HG02763 (cell line): Measurements from ENCODE around the gene SCYL1.

Experiments used
- ATAC-seq: cut with Tn5 transposase; IDR thresholded peaks from one replicate; pipeline ENCODE4 v1.9.1; 2021; ENCODE audit warnings: mild to moderate bottlenecking, moderate library complexity; ENCODE audit not compliant: unreplicated experiment

Gene SCYL1

DNA sequence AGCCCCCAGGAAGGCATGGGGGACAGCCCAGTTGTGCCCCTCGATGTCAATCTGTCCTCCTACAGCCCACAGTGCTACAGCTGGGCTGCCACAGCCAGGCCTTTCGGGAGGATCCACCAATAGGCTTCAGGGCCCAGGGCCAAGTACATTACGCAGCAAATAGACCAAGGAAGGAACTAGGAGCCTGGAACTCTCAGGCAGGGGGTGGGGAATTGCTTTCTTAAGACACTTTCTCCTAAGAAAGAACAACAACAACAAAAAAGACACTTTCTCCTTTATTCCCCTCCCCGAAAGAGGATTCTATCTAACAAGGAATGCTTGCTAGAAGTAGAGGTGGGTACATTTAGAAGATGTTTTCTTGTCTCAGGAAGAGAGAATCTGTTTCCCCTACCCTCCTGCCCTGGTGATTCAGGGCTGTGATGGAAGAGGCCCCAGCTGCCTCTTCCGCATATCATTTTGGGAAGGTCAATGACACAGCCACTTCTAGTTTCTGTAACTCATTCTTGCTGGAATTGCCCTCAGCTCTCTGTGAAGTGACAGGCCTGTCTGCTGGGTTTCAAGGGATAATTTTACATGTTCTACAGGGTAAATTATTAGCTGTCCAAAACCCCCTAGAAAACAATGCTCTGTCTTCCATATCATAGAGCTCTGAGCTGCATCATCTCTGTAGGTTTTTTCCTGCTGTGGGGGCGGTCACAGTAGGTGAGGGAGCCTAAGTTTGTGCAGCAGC is 32.1 kb upstream of the SCYL1 start:
- ATAC-seq: no peak

DNA sequence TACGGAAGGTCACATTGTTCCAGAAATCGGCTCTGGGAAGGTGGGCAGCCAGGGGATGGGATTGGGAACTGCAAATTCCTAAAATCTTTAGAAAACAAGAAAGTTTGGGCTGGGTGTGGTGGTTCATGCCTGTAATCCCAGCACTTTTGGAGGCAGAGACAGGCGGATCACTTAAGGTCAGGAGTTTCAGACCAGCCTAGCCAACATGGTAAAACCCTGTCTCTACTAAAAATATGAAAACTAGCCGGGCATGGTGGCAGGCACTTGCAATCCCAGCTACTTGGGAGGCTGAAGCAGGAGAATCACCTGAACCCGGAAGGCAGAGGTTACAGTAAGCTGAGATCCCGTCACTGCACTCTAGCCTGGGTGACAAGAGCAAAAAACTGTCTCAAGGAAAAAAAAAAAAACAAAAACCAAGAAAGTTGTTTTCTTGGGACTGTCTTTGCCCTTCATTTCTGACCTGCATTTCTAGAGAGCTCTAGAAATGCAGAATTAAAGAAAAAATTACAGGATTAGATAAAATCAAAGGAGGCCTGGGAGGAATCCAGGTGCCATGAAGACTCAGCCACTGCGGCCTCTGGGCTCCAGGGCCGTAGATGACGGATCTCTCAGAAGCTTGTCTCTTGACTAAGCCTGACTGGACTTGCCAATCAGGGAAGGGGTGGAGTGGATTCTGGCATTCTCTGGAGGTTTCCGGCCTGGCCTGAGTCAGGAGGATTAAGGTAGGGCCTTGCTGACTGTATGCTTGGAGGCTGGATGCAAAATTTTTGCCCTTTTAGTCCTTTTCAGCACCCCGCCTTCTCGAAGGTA is 31.3 kb upstream of the SCYL1 start:
- no peak for ATAC-seq

DNA sequence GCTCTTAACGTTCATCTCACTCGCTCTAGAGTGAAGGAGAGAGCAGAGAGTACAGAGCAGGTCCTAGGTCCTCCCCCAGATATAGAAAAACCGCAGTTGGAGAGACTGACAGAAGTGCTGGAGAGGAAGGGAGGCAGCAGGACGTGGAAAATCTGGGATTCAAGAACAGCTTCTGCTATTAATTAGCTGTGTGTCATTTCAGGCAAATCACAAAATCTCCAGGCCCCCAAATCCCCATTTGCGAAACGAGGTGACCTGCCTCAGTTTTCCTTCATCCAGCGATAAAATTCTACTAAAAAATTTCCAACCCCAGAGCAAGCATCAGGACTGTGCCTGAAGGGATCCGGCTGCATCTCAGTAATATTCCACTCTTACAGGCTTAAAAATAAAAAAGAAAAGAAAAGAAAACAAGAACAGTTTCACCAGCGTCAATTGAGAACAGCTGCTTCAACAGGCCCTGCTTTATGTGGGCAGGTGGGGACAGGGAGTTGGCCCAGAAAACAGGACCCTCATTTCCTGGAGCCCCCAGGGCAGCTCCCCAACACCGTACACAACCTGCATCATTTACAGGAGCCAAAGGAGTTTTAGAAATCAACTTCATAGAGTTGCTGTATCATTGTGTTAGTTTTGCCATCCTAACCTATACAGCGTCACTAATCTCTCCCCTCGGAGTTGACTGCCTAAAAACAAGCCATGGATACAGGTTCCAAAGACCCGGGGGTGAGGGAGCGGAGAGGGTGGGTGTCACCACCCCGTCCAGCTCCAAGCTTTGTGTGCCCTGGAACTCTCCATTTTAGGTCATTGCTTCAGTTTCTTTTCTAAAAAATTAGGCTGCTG is 28.4 kb upstream of the SCYL1 start:
- peak; percentile 1 for ATAC-seq

DNA sequence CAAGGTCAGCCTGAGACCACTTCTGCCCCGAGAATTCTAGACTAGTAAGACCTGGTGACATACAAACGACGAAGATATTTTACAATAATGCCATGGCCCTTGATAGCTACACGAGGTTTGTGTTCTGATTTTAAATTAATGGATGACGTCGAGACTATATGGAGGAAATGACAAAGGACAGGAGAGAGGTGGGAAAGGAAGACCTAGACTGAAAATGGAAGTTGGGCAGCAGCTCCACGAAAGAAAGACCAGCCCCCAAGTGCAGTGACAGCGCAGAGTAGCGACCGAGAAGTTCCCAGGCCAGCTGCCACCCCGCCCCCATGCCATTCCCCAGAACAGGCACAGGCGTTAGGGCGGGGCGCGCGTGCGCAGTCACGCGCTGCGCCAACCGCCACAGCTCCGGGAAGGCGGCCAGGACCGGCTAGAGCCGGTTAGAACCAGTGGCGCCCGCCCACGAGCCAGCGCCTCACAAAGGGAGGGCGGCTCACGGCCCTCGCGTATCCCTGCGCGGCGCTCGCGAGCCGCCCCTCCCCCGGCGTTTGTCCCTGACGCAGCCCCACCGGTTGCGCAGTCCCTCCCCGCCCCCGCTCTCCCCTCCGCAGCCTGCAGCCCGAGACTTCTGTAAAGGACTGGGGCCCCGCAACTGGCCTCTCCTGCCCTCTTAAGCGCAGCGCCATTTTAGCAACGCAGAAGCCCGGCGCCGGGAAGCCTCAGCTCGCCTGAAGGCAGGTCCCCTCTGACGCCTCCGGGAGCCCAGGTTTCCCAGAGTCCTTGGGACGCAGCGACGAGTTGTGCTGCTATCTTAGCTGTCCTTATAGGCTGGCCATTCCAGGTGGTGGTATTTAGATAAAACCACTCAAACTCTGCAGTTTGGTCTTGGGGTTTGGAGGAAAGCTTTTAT is 27.5 kb upstream of the SCYL1 start:
- ATAC-seq: peak; percentile 64

DNA sequence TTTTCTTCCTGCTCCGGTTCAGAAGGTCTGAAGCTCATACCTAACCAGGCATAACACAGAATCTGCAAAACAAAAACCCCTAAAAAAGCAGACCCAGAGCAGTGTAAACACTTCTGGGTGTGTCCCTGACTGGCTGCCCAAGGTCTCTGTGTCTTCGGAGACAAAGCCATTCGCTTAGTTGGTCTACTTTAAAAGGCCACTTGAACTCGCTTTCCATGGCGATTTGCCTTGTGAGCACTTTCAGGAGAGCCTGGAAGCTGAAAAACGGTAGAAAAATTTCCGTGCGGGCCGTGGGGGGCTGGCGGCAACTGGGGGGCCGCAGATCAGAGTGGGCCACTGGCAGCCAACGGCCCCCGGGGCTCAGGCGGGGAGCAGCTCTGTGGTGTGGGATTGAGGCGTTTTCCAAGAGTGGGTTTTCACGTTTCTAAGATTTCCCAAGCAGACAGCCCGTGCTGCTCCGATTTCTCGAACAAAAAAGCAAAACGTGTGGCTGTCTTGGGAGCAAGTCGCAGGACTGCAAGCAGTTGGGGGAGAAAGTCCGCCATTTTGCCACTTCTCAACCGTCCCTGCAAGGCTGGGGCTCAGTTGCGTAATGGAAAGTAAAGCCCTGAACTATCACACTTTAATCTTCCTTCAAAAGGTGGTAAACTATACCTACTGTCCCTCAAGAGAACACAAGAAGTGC is 26.7 kb upstream of the SCYL1 start:
- ATAC-seq: no peak

DNA sequence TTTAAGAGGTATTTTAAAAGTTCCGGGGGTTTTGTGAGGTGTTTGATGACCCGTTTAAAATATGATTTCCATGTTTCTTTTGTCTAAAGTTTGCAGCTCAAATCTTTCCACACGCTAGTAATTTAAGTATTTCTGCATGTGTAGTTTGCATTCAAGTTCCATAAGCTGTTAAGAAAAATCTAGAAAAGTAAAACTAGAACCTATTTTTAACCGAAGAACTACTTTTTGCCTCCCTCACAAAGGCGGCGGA is 26.2 kb upstream of the SCYL1 start:
- no peak for ATAC-seq

DNA sequence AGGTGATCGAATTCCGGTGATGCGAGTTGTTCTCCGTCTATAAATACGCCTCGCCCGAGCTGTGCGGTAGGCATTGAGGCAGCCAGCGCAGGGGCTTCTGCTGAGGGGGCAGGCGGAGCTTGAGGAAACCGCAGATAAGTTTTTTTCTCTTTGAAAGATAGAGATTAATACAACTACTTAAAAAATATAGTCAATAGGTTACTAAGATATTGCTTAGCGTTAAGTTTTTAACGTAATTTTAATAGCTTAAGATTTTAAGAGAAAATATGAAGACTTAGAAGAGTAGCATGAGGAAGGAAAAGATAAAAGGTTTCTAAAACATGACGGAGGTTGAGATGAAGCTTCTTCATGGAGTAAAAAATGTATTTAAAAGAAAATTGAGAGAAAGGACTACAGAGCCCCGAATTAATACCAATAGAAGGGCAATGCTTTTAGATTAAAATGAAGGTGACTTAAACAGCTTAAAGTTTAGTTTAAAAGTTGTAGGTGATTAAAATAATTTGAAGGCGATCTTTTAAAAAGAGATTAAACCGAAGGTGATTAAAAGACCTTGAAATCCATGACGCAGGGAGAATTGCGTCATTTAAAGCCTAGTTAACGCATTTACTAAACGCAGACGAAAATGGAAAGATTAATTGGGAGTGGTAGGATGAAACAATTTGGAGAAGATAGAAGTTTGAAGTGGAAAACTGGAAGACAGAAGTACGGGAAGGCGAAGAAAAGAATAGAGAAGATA is 25.7 kb upstream of the SCYL1 start, which contains the start of gene MALAT1:
MALAT1 (plus strand) TSS at position 69 of the 736 bp plus-strand sequence.
- ATAC-seq: peak; percentile 28

DNA sequence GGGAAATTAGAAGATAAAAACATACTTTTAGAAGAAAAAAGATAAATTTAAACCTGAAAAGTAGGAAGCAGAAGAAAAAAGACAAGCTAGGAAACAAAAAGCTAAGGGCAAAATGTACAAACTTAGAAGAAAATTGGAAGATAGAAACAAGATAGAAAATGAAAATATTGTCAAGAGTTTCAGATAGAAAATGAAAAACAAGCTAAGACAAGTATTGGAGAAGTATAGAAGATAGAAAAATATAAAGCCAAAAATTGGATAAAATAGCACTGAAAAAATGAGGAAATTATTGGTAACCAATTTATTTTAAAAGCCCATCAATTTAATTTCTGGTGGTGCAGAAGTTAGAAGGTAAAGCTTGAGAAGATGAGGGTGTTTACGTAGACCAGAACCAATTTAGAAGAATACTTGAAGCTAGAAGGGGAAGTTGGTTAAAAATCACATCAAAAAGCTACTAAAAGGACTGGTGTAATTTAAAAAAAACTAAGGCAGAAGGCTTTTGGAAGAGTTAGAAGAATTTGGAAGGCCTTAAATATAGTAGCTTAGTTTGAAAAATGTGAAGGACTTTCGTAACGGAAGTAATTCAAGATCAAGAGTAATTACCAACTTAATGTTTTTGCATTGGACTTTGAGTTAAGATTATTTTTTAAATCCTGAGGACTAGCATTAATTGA is 25.0 kb upstream of the SCYL1 start:
- ATAC-seq: no peak

DNA sequence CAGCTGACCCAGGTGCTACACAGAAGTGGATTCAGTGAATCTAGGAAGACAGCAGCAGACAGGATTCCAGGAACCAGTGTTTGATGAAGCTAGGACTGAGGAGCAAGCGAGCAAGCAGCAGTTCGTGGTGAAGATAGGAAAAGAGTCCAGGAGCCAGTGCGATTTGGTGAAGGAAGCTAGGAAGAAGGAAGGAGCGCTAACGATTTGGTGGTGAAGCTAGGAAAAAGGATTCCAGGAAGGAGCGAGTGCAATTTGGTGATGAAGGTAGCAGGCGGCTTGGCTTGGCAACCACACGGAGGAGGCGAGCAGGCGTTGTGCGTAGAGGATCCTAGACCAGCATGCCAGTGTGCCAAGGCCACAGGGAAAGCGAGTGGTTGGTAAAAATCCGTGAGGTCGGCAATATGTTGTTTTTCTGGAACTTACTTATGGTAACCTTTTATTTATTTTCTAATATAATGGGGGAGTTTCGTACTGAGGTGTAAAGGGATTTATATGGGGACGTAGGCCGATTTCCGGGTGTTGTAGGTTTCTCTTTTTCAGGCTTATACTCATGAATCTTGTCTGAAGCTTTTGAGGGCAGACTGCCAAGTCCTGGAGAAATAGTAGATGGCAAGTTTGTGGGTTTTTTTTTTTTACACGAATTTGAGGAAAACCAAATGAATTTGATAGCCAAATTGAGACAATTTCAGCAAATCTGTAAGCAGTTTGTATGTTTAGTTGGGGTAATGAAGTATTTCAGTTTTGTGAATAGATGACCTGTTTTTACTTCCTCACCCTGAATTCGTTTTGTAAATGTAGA is 24.3 kb upstream of the SCYL1 start:
- ATAC-seq: no peak

DNA sequence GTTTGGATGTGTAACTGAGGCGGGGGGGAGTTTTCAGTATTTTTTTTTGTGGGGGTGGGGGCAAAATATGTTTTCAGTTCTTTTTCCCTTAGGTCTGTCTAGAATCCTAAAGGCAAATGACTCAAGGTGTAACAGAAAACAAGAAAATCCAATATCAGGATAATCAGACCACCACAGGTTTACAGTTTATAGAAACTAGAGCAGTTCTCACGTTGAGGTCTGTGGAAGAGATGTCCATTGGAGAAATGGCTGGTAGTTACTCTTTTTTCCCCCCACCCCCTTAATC is 23.8 kb upstream of the SCYL1 start:
- no peak for ATAC-seq

DNA sequence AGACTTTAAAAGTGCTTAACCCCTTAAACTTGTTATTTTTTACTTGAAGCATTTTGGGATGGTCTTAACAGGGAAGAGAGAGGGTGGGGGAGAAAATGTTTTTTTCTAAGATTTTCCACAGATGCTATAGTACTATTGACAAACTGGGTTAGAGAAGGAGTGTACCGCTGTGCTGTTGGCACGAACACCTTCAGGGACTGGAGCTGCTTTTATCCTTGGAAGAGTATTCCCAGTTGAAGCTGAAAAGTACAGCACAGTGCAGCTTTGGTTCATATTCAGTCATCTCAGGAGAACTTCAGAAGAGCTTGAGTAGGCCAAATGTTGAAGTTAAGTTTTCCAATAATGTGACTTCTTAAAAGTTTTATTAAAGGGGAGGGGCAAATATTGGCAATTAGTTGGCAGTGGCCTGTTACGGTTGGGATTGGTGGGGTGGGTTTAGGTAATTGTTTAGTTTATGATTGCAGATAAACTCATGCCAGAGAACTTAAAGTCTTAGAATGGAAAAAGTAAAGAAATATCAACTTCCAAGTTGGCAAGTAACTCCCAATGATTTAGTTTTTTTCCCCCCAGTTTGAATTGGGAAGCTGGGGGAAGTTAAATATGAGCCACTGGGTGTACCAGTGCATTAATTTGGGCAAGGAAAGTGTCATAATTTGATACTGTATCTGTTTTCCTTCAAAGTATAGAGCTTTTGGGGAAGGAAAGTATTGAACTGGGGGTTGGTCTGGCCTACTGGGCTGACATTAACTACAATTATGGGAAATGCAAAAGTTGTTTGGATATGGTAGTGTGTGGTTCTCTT is 23.2 kb upstream of the SCYL1 start:
- no peak for ATAC-seq

DNA sequence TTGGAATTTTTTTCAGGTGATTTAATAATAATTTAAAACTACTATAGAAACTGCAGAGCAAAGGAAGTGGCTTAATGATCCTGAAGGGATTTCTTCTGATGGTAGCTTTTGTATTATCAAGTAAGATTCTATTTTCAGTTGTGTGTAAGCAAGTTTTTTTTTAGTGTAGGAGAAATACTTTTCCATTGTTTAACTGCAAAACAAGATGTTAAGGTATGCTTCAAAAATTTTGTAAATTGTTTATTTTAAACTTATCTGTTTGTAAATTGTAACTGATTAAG is 22.7 kb upstream of the SCYL1 start:
- ATAC-seq: no peak

DNA sequence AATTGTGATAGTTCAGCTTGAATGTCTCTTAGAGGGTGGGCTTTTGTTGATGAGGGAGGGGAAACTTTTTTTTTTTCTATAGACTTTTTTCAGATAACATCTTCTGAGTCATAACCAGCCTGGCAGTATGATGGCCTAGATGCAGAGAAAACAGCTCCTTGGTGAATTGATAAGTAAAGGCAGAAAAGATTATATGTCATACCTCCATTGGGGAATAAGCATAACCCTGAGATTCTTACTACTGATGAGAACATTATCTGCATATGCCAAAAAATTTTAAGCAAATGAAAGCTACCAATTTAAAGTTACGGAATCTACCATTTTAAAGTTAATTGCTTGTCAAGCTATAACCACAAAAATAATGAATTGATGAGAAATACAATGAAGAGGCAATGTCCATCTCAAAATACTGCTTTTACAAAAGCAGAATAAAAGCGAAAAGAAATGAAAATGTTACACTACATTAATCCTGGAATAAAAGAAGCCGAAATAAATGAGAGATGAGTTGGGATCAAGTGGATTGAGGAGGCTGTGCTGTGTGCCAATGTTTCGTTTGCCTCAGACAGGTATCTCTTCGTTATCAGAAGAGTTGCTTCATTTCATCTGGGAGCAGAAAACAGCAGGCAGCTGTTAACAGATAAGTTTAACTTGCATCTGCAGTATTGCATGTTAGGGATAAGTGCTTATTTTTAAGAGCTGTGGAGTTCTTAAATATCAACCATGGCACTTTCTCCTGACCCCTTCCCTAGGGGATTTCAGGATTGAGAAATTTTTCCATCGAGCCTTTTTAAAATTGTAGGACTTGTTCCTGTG is 22.1 kb upstream of the SCYL1 start:
- no peak for ATAC-seq

DNA sequence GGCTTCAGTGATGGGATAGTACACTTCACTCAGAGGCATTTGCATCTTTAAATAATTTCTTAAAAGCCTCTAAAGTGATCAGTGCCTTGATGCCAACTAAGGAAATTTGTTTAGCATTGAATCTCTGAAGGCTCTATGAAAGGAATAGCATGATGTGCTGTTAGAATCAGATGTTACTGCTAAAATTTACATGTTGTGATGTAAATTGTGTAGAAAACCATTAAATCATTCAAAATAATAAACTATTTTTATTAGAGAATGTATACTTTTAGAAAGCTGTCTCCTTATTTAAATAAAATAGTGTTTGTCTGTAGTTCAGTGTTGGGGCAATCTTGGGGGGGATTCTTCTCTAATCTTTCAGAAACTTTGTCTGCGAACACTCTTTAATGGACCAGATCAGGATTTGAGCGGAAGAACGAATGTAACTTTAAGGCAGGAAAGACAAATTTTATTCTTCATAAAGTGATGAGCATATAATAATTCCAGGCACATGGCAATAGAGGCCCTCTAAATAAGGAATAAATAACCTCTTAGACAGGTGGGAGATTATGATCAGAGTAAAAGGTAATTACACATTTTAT is 21.4 kb upstream of the SCYL1 start:
- ATAC-seq: no peak

DNA sequence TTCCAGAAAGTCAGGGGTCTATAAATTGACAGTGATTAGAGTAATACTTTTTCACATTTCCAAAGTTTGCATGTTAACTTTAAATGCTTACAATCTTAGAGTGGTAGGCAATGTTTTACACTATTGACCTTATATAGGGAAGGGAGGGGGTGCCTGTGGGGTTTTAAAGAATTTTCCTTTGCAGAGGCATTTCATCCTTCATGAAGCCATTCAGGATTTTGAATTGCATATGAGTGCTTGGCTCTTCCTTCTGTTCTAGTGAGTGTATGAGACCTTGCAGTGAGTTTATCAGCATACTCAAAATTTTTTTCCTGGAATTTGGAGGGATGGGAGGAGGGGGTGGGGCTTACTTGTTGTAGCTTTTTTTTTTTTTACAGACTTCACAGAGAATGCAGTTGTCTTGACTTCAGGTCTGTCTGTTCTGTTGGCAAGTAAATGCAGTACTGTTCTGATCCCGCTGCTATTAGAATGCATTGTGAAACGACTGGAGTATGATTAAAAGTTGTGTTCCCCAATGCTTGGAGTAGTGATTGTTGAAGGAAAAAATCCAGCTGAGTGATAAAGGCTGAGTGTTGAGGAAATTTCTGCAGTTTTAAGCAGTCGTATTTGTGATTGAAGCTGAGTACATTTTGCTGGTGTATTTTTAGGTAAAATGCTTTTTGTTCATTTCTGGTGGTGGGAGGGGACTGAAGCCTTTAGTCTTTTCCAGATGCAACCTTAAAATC is 20.8 kb upstream of the SCYL1 start:
- ATAC-seq: no peak
